Central memory CD8-positive, alpha-beta T cell (primary cell): Measurements from ENCODE around the gene RNLS.
A peak's percentile ranks its signal among the peaks of the same experiment; 100 is the strongest.
"Not testable (repeated sequence)": the region's sequence is repeated elsewhere in the genome, so short reads cannot be mapped to it uniquely, and the experiment has no call there.

ENCODE experiments used
- ATAC-seq: fragments of 150-1000 bp; cut with Tn5 transposase; replicated peaks from 2 replicates; pipeline ENCODE4 v1.10.0; 2022; ENCODE audit warnings: mild to moderate bottlenecking, moderate FRiP score, moderate number of reproducible peaks; ENCODE audit not compliant: poor library complexity, severe bottlenecking; ENCODE audit errors: extremely low read depth
- DNase-seq, 2 donors: peaks; one replicate each; pipeline ENCODE4 v3.0.0; 2021; ENCODE audit warnings: low spot score in 2 of 2
- H3K27ac Mint-ChIP-seq: one replicate; pipeline ENCODE4 v1.8.0; 2022; ENCODE audit warnings: low read depth, mild to moderate bottlenecking, moderate library complexity, mixed read lengths
- H3K27me3 Mint-ChIP-seq: one replicate; pipeline ENCODE4 v1.8.0; 2022; ENCODE audit warnings: mixed read lengths
- H3K36me3 Mint-ChIP-seq: one replicate; pipeline ENCODE4 v1.8.0; 2022; ENCODE audit warnings: mild to moderate bottlenecking, moderate library complexity, mixed read lengths; ENCODE audit not compliant: insufficient read depth
- H3K4me1 Mint-ChIP-seq: one replicate; pipeline ENCODE4 v1.8.0; 2022; ENCODE audit warnings: mixed read lengths
- H3K4me3 Mint-ChIP-seq: one replicate; pipeline ENCODE4 v1.8.0; 2022; ENCODE audit warnings: mild to moderate bottlenecking, moderate library complexity, mixed read lengths
- H3K9me3 Mint-ChIP-seq: one replicate; pipeline ENCODE4 v1.8.0; 2022; ENCODE audit warnings: mixed read lengths

The RNLS gene

DNA sequence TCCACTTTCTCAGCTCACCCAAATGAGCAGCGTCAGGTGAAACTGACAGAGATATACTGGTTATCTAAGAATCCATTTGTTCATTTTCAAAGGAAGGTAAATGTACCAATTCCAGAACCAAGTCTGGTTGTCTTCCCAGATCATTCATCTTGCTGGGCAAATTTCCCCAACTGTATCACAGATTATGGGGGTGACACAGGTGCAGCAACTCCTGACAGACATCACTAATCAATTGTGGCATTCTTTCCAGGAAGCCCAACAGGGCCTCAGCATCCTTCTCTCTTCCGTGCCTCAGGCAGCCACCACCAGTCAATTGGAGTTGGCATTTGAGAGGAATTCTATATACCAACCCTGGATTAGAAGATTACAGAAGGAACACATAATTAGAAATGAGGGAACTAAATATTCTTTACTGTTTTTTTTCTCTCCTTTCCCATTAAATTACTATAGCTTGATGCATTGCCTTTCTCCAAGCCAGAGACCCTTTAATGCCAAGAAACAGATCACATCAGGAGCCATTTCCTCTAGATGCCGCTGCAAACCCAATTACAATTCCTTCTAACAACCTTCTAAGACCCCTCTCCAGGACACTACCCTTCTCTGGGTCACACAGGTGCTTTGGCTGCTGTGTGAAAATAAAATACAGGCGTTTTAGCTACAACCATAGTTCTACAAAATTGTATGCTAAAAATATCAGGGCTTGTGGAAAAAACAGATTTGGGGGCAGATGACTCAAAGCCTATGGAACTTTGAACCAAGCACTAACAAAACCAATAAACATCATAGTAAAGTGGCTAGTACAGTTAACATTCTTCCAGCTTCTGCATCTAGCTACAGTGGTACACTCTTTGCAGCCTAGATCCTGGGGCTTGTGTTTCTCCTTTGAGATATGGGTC is 291.6 kb downstream of the RNLS start:
- H3K27me3 Mint-ChIP-seq: no peaks in the 10 kb centered on the region
- H3K4me1 Mint-ChIP-seq: no peaks in the 10 kb centered on the region
- no peaks in the 10 kb centered on the region for H3K9me3 Mint-ChIP-seq
- H3K4me3 Mint-ChIP-seq: no peak overlapping the region
- ATAC-seq (no peak), DNase-seq (no peak)
- no peak overlapping the region for H3K27ac Mint-ChIP-seq
- no peaks in the 10 kb centered on the region for H3K36me3 Mint-ChIP-seq

DNA sequence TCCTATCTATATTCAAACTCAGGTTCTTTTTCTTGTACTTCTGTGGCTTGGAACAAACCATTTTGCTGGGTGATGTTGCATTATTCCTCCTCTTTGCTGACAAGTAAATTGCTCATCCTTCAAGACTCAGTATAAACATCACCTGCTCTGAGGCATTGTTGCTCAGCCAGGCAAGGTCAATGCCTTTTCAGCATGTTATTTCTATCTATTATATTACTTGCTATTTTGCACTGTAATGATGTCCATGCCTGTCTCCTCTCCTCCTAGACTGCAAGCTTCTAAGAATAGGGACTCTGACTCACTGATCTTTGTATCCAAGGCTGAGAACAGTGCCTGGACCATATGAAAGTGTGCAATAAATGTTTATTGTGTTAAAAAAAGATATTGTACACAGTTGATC is 293.8 kb downstream of the RNLS start:
- no peaks in the 10 kb centered on the region for H3K4me1 Mint-ChIP-seq
- H3K9me3 Mint-ChIP-seq: no peaks in the 10 kb centered on the region
- H3K27ac Mint-ChIP-seq: no peak overlapping the region
- no peak for ATAC-seq
- H3K4me3 Mint-ChIP-seq: no peak overlapping the region
- no peak for DNase-seq
- no peaks in the 10 kb centered on the region for H3K36me3 Mint-ChIP-seq
- no peaks in the 10 kb centered on the region for H3K27me3 Mint-ChIP-seq

DNA sequence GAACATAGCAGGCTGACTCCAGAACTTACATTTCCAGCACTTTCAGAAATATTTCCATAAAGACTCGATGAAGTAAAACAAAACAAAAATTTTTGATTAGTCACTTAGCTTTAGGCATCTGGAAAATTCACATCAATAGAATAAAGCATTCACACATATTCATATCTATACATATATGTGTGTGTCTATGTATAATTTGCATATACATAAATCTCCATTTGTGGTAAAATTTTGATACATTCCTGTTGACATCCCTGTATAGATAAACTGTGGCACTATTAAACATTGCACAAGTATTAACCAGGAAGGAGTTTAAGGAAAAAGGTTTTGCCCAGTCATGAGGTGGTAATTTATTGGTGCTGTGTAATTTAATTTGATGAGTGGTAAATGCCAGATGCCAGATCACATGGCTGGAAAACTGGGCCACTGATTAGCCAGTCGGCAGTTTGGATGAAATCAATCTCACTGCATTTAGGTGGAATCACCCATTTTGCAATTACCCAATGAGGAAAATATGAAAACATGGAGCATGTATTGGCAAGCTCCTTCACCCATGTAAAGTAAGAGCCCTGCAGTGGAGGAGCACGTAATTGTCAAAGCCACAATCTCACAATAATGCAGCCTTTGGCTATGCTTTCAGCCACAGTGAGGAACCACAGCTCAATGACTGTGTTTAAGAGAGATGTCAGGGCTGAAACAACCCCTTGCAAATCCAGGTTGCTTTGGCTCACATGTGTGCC is 294.6 kb downstream of the RNLS start:
- Mint-ChIP-seq H3K36me3 (no peaks in the 10 kb centered on the region), H3K27ac (no peak overlapping the region), H3K4me1 (no peaks in the 10 kb centered on the region), H3K4me3 (no peak overlapping the region), H3K27me3 (no peaks in the 10 kb centered on the region), H3K9me3 (no peaks in the 10 kb centered on the region)
- no peak for ATAC-seq
- DNase-seq: no peak

DNA sequence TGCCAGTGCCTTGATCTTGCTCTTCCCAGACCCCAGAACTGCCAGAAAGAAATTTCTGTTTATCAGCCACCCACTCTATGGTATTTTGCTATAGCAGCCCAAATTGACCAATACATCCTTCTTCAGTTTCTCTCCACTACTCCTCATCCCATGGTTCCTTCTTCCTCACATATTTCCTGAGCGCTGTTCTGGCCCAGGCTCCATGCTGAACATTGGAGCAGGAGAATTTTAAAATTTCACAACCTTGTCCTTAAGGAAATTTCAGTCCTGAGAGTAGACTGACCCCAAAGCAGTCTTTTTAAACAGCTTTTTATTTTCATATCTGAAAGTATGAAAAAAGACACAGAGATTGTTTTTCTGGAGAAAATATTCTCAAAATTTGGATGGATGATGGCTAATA is 297.1 kb downstream of the RNLS start:
- Mint-ChIP-seq H3K27me3 (no peaks in the 10 kb centered on the region), H3K4me1 (no peaks in the 10 kb centered on the region), H3K27ac (no peak overlapping the region), H3K36me3 (no peaks in the 10 kb centered on the region), H3K4me3 (no peak overlapping the region), H3K9me3 (no peaks in the 10 kb centered on the region)
- DNase-seq (no peak), ATAC-seq (no peak)

DNA sequence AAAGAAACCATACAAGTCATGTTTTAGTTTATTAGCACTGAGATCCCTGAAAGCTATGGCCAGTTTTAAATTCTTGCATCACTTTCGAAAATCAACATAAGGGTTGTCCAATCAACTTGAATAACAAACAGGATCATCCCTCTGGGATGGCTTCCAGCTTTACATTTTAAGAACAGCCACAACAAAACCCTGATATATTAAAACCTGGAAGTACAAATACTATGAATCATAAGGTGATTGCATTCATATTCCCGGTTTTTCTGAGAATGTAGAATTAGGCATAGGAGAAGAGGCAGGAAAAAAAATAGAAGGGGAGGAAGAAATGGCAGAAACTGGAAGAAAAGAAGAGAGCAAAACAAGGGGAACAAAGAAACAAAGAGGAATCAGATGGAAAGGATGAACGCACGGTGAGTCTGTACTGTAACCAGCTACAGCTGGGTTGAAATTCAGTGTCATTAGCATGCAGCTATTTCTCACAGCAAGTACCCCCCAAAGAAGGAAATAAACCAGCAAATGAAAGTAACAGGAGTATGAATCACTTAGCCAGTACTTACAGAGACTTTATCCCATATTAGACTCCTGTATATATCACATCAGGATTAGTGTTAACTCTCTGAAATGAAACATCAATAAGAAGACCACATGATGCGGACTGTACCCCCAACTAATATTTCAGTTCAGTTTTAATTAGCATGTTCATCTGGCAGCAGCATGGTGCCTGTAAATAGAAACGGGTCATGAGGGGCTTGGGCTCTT is 301.3 kb downstream of the RNLS start:
- ATAC-seq: no peak
- no peaks in the 10 kb centered on the region for H3K27me3 Mint-ChIP-seq
- H3K9me3 Mint-ChIP-seq: no peaks in the 10 kb centered on the region
- H3K36me3 Mint-ChIP-seq: no peaks in the 10 kb centered on the region
- H3K27ac Mint-ChIP-seq: no peak overlapping the region
- DNase-seq: no peak
- peaks cover 18% of the 10 kb centered on the region for H3K4me1 Mint-ChIP-seq
- no peak overlapping the region for H3K4me3 Mint-ChIP-seq

DNA sequence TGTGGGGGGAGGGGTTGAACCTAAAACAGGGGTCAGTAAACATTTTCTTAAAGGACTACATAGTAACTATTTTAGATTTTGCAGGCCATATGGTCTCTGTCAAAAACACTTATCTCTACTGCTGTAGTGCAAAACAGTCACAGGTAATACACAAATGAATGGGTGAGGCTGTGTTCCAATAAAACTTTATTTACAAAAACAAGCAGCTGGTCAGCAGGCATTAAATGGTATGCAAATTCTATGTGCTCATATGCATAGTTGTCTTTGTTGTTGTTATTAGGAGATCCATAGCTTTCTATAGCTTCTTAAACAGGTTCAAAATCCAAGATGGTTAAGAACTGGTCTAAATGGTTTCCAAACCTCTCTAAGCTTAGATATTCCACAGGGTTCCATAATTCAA is 302.6 kb downstream of the RNLS start:
- Mint-ChIP-seq H3K36me3 (no peaks in the 10 kb centered on the region), H3K27me3 (no peaks in the 10 kb centered on the region), H3K4me1 (peaks cover 18% of the 10 kb centered on the region), H3K27ac (no peak overlapping the region), H3K4me3 (no peak overlapping the region), H3K9me3 (no peaks in the 10 kb centered on the region)
- DNase-seq (no peak), ATAC-seq (no peak)

DNA sequence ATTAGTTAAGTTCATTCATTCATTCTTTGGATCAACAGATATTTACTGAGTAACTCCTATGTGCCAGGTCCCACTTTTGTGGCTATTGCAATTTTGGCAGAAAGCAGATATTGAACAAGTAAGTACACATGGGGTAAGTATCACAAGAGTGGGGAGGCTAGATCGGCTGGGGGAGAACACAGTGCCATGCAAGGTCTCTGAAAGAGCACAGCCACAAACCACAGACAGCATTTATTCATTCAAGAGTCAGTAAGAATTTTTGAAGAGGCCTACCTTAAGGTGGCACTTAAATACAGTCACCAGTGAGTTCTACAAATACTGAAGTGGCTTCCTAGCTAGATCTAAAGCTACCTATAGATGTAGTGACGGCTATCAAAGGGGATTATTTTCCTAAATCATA is 304.2 kb downstream of the RNLS start:
- Mint-ChIP-seq H3K36me3 (no peaks in the 10 kb centered on the region), H3K9me3 (no peaks in the 10 kb centered on the region), H3K4me3 (no peak overlapping the region), H3K27me3 (no peaks in the 10 kb centered on the region), H3K27ac (no peak overlapping the region), H3K4me1 (peaks cover 18% of the 10 kb centered on the region)
- DNase-seq: no peak
- no peak for ATAC-seq

DNA sequence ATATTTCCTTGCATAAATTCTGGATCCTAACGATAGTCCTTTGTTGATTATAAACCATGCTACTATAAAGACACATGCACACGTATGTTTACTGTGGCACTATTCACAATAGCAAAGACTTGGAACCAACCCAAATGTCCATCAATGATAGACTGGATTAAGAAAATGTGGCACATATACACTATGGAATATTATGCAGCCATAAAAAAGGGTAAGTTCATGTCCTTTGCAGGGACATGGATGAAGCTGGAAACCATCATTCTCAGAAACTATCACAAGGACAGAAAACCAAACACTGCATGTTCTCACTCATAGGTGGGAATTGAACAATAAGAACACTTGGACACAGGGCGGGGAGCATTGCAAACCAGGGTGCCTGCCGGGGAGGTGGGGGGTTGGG is 306.2 kb downstream of the RNLS start:
- not testable (repeated sequence) for H3K27ac Mint-ChIP-seq, DNase-seq, ATAC-seq, H3K9me3 Mint-ChIP-seq, H3K27me3 Mint-ChIP-seq, H3K4me3 Mint-ChIP-seq, H3K36me3 Mint-ChIP-seq
- peaks cover 18% of the 10 kb centered on the region for H3K4me1 Mint-ChIP-seq

DNA sequence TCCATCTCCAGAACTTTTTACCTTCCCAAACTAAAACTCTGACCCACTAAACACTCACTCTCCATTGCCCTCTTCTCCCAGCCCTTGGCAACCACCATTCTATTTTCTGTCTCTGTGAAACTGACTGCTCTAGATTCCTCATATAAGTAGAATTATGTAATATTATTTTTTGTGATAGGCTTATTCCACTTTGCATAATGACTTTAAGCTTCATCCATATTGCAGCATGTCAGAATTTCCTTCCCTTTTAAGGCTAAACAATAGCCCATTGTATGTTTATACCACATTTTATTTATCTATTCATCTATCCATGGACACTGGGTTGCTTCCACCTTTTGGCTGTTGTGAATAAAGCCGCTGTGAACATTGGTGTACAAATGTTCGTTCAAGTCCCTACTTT is 308.8 kb downstream of the RNLS start:
- no peaks in the 10 kb centered on the region for H3K9me3 Mint-ChIP-seq
- H3K27ac Mint-ChIP-seq: no peak overlapping the region
- H3K36me3 Mint-ChIP-seq: no peaks in the 10 kb centered on the region

DNA sequence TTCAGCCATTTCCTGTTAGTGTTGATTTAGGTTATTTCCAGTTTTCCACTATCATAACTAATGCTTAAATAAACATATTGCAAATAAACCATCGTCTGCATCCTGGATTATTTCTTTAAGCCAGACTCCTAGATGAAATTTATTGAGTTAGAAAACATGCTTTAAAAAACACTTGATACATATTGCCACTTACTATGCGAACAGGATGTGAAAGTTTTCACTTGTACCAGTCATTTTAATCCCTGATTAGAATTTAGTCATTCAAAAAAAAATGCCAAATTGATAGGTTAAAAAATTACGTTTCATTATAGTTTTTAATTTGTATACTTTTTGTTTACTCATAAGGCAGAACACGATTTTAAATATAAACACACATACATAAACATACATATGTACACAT is 309.6 kb downstream of the RNLS start:
- no peak for ATAC-seq
- H3K27me3 Mint-ChIP-seq: no peaks in the 10 kb centered on the region
- H3K36me3 Mint-ChIP-seq: no peaks in the 10 kb centered on the region
- DNase-seq: no peak
- H3K4me3 Mint-ChIP-seq: no peak overlapping the region
- H3K4me1 Mint-ChIP-seq: peaks cover 19% of the 10 kb centered on the region
- H3K27ac Mint-ChIP-seq: no peak overlapping the region
- H3K9me3 Mint-ChIP-seq: no peaks in the 10 kb centered on the region

More for the DNA sequence above, 308.8 kb downstream of the RNLS start:
- no peak for DNase-seq
- no peak overlapping the region for H3K4me3 Mint-ChIP-seq
- no peak for ATAC-seq
- H3K4me1 Mint-ChIP-seq: peaks cover 27% of the 10 kb centered on the region
- H3K27me3 Mint-ChIP-seq: no peaks in the 10 kb centered on the region

DNA sequence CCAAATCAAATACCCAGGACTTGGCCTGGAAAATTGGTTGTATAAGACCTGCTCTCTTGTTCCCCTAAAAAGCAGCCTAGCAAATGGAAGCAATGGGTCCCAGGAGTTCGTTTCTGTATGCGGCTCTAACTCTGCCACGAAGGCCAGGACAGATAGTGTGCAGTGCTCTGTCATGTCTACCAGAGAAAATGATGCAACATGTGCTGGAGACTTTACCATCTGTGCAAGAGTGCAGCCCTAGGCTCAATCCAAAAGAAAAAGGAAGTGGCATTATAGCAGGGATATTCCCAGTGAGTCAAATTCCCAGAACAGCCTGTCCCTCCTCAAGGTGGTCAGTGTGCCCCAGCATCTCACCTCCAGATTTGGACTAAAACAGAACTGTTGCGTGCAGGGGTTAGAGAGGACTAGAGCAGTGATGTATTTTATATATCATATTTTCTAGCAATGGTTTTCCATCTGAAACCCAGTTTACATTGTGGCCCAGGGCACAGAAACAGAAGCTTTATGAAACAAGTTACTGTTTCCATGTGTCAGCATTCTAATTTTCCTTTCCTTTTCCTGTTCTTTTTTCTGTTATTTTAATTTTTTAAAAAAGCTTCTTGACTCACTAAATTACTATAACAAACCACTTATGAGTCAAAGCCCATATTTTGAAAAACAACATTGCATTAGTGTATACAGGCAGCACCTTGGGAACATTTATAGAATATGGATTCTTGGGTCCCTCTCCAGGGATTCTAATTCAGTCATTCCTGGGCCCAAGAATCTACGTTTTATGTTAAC is 311.2 kb downstream of the RNLS start:
- DNase-seq (no peak), ATAC-seq (peak; percentile 8)
- Mint-ChIP-seq H3K27ac (peak overlapping the region; percentile 82), H3K36me3 (no peaks in the 10 kb centered on the region), H3K4me1 (peaks cover 20% of the 10 kb centered on the region), H3K27me3 (no peaks in the 10 kb centered on the region), H3K4me3 (peak overlapping the region; percentile 63), H3K9me3 (no peaks in the 10 kb centered on the region)
